ENCODE measurements around the gene PDE6A.

The PDE6A gene

GRCh38 chr5:149924486-149924885, 20.1 kb downstream of the PDE6A start:
- DNase-seq = no peak

- DNase-seq = no peak
These were observed 21.6 kb downstream of the PDE6A start for GRCh38 chr5:149922950-149923349.

- no peak for DNase-seq
These were observed 23.0 kb downstream of the PDE6A start for GRCh38 chr5:149921597-149921996.

- DNase-seq = no peak
These were observed 27.4 kb downstream of the PDE6A start for GRCh38 chr5:149917073-149917676.

- DNase-seq = no peak
These were observed 28.1 kb downstream of the PDE6A start for GRCh38 chr5:149916334-149917072.

GRCh38 chr5:149915392-149916260, 29.0 kb downstream of the PDE6A start:
- DNase-seq = no peak

GRCh38 chr5:149913436-149914419, 30.9 kb downstream of the PDE6A start:
- DNase-seq = no peak

GRCh38 chr5:149912226-149912871, 32.2 kb downstream of the PDE6A start:
- no peak for DNase-seq

GRCh38 chr5:149911031-149911430, 33.6 kb downstream of the PDE6A start:
- DNase-seq = no peak

GRCh38 chr5:149907828-149908227, 36.8 kb downstream of the PDE6A start:
- no peak for DNase-seq

GRCh38 chr5:149904977-149905376, 39.6 kb downstream of the PDE6A start:
- DNase-seq = no peak

GRCh38 chr5:149904293-149904886, 40.2 kb downstream of the PDE6A start:
- DNase-seq = no peak

GRCh38 chr5:149903404-149903803, 41.2 kb downstream of the PDE6A start:
- no peak for DNase-seq

- no peak for DNase-seq
These were observed 42.4 kb downstream of the PDE6A start for GRCh38 chr5:149902177-149902576.

GRCh38 chr5:149901511-149901910, 43.1 kb downstream of the PDE6A start:
- no peak for DNase-seq

- no peak for DNase-seq
These were observed 44.2 kb downstream of the PDE6A start for GRCh38 chr5:149900390-149900789.

GRCh38 chr5:149898811-149899210, 45.8 kb downstream of the PDE6A start:
- DNase-seq = no peak

GRCh38 chr5:149895416-149896345, 48.9 kb downstream of the PDE6A start:
- DNase-seq = no peak

- no peak for DNase-seq
These were observed 50.4 kb downstream of the PDE6A start for GRCh38 chr5:149894237-149894636.

GRCh38 chr5:149893403-149893931, 51.1 kb downstream of the PDE6A start:
- no peak for DNase-seq
